Measurements from ENCODE around the gene FBLN7. TPM values are rescaled to one million over a fixed set of nuclear protein-coding genes. Genes with fewer than 3 reads are reported as not detected.
"Not testable (repeated sequence)": the region's sequence is repeated elsewhere in the genome, so short reads cannot be mapped to it uniquely, and the experiment has no call there.

Gene FBLN7
- total RNA-seq, 3 donors from 2014 or later: 9.2 to 15.7 (median 11.0) TPM

GRCh38 chr2:112199188-112199587 is 61.0 kb downstream of the FBLN7 start:
- Histone ChIP-seq H3K27ac (no peak overlapping the region), H3K27me3 (no peaks in the 10 kb centered on the region), H3K36me3 (no peaks in the 10 kb centered on the region), H3K4me3 (no peak overlapping the region), H3K9me3 (peaks cover 8 to 14% of the 10 kb centered on the region in 2 donors), H3K4me1 (no peaks in the 10 kb centered on the region)
- no peak for TF ChIP-seq POLR2AphosphoS5 (IDR thresholded peaks at IDR 0.05)
- no peak for TF ChIP-seq POLR2A (IDR thresholded peaks at IDR 0.05)
- no peak for TF ChIP-seq CTCF (IDR thresholded peaks at IDR 0.05)
- no peak for DNase-seq (ENCODE audit: low spot score in 2 of 2)
- intact Hi-C loops (cut with DNase I; ENCODE audit: low total_unique reads): no loop called here

- Histone ChIP-seq H3K36me3 (no peaks in the 10 kb centered on the region), H3K4me1 (no peaks in the 10 kb centered on the region), H3K27me3 (no peaks in the 10 kb centered on the region), H3K4me3 (no peak overlapping the region), H3K27ac (no peak overlapping the region), H3K9me3 (peaks cover 8 to 19% of the 10 kb centered on the region in 2 donors)
- TF ChIP-seq POLR2AphosphoS5 (IDR thresholded peaks at IDR 0.05) (no peak), CTCF (IDR thresholded peaks at IDR 0.05) (no peak)
- no peak for DNase-seq (ENCODE audit: low spot score in 2 of 2)
- intact Hi-C loops (cut with DNase I; ENCODE audit: low total_unique reads): no loop called here
These were observed 63.7 kb downstream of the FBLN7 start for GRCh38 chr2:112201696-112202430.

- no peaks in the 10 kb centered on the region for H3K4me1 ChIP-seq
- intact Hi-C loops (cut with DNase I; ENCODE audit: low total_unique reads): no loop called here
- no peaks in the 10 kb centered on the region for H3K36me3 ChIP-seq
- no peak overlapping the region for H3K4me3 ChIP-seq
- TF ChIP-seq POLR2AphosphoS5 (IDR thresholded peaks at IDR 0.05) (no peak), POLR2A (IDR thresholded peaks at IDR 0.05) (no peak), CTCF (IDR thresholded peaks at IDR 0.05) (no peak)
- H3K27me3 ChIP-seq: no peaks in the 10 kb centered on the region
- no peak for DNase-seq (ENCODE audit: low spot score in 2 of 2)
- peaks cover 8 to 19% of the 10 kb centered on the region in 2 donors for H3K9me3 ChIP-seq
- H3K27ac ChIP-seq: no peak overlapping the region
These were observed 66.2 kb downstream of the FBLN7 start for GRCh38 chr2:112204411-112204810.

- H3K4me1 ChIP-seq; H3K27ac ChIP-seq; H3K27me3 ChIP-seq; DNase-seq (ENCODE audit: low spot score in 2 of 2); intact Hi-C loops (cut with DNase I; ENCODE audit: low total_unique reads); H3K4me3 ChIP-seq; H3K36me3 ChIP-seq: not testable (repeated sequence)
- H3K9me3 ChIP-seq: peaks cover 8 to 18% of the 10 kb centered on the region in 2 donors
These were observed 69.7 kb downstream of the FBLN7 start for GRCh38 chr2:112207905-112208304.

- TF ChIP-seq POLR2AphosphoS5 (IDR thresholded peaks at IDR 0.05) (no peak), POLR2A (IDR thresholded peaks at IDR 0.05) (no peak), CTCF (IDR thresholded peaks at IDR 0.05) (no peak)
These were observed 78.0 kb downstream of the FBLN7 start for GRCh38 chr2:112216167-112216566.

More at GRCh38 chr2:112216167-112216566, 78.0 kb downstream of the FBLN7 start:
- no peaks in the 10 kb centered on the region for H3K36me3 ChIP-seq
- no peaks in the 10 kb centered on the region for H3K27me3 ChIP-seq
- H3K27ac ChIP-seq: no peak overlapping the region
- no peak overlapping the region for H3K4me3 ChIP-seq
- H3K9me3 ChIP-seq: no peaks in the 10 kb centered on the region
- DNase-seq (ENCODE audit: low spot score in 2 of 2): no peak
- no peaks in the 10 kb centered on the region for H3K4me1 ChIP-seq
- intact Hi-C loops (cut with DNase I; ENCODE audit: low total_unique reads): no loop called here
